Activated T-helper 17 cell treated with anti-CD3 and anti-CD28 coated beads, Interleukin-2, amount 50 U/mL, for 72 hours (primary cell): Measurements from ENCODE around the gene PHAF1. TPM values are rescaled to one million over a fixed set of nuclear protein-coding genes. Genes with fewer than 3 reads are reported as not detected.

Experiments
- ATAC-seq: fragments of 150-1000 bp; cut with Tn5 transposase; replicated peaks from 2 replicates; pipeline ENCODE4 v1.10.0; 2021; ENCODE audit warnings: mild to moderate bottlenecking, moderate library complexity
- H3K27ac Mint-ChIP-seq: one replicate; pipeline ENCODE4 v1.8.0; 2022; ENCODE audit warnings: mixed read lengths
- H3K27me3 Mint-ChIP-seq: one replicate; pipeline ENCODE4 v1.8.0; 2022; ENCODE audit warnings: mixed read lengths
- H3K36me3 Mint-ChIP-seq: one replicate; pipeline ENCODE4 v1.8.0; 2022; ENCODE audit warnings: low read depth, mild to moderate bottlenecking, mixed read lengths
- H3K4me1 Mint-ChIP-seq: one replicate; pipeline ENCODE4 v1.8.0; 2022; ENCODE audit warnings: mixed read lengths
- H3K4me3 Mint-ChIP-seq: one replicate; pipeline ENCODE4 v1.8.0; 2022; ENCODE audit warnings: mild to moderate bottlenecking, mixed read lengths
- H3K9me3 Mint-ChIP-seq: one replicate; pipeline ENCODE4 v1.8.0; 2022; ENCODE audit warnings: mixed read lengths
- total RNA-seq, 2 donors: library from RNA; stranded (reverse); gene quantifications; one replicate each; pipeline ENCODE4 v1.2.3, GENCODE V29; 2022

PHAF1 gene
- total RNA-seq, 2 donors from 2014 or later: 14.8 to 18.0 TPM

DNA sequence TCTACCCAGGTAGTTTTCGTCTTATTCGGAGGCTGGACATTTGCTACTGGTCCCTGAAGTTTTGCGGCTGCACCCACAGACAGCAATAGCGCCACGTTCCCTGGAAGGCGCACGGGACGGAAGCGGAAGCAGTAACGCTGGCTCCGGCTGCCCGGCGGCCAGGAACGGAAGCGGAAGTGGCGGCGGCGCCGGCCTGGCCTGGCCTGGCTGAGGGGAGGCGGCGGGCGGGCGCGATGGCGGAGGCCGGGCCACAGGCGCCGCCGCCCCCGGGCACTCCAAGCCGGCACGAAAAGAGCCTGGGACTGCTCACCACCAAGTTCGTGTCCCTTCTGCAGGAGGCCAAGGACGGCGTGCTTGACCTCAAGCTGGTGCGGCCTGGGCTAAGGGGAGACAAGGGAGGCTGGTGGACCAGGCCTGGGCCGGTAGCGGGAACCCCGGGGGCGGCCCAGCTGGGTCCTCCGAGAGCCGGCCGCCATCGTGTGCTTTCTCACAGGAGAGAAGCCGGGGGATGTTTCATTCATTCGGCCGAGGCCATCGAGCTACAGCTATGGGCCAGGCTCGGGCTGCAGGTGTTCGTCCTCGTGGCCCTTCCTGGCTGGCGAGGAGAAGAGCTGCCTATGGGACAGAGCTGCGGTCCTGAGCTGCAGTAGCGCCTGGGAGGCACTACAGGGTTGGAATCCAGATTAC is 82.4 kb downstream of the PHAF1 start, which contains the start of gene E2F4:
E2F4 (plus strand) TSS at position 161 of the 687 bp plus-strand sequence; CDS start at position 234, 73 bp downstream.
- ATAC-seq: peak; percentile 99
- Mint-ChIP-seq H3K4me3 (peak within 1 kb of the TSS; percentile 85), H3K9me3 (no peaks in the 10 kb centered on the region), H3K27me3 (no peaks in the 10 kb centered on the region), H3K27ac (peak within 1 kb of the TSS; percentile 88), H3K4me1 (peaks cover 27% of the 10 kb centered on the region), H3K36me3 (peaks cover 48% of the 10 kb centered on the region)

DNA sequence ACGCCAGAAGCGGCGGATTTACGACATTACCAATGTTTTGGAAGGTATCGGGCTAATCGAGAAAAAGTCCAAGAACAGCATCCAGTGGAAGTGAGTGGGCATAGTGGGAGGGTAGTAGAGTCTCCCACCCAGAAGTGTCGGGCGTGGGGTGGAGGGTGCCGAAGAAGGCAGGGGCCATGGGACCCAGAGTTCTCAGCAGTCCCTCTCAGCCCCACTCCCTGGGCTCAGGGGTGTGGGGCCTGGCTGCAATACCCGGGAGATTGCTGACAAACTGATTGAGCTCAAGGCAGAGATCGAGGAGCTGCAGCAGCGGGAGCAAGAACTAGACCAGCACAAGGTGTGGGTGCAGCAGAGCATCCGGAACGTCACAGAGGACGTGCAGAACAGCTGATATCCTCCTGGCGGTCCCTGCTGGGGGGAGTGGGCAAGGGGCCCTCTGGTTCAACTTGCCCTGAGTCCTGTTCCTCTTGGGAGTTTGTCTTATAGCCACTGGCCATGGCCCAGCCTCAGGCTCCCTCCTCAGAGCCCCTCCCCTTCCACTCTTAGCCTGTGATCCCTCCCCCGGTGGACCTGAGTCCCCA is 83.1 kb downstream of the PHAF1 start:
- Mint-ChIP-seq H3K27me3 (no peaks in the 10 kb centered on the region), H3K27ac (peak overlapping the region; percentile 88), H3K36me3 (peaks cover 53% of the 10 kb centered on the region), H3K4me3 (peak overlapping the region; percentile 85), H3K4me1 (peaks cover 27% of the 10 kb centered on the region), H3K9me3 (no peaks in the 10 kb centered on the region)
- peak; percentile 13 for ATAC-seq

DNA sequence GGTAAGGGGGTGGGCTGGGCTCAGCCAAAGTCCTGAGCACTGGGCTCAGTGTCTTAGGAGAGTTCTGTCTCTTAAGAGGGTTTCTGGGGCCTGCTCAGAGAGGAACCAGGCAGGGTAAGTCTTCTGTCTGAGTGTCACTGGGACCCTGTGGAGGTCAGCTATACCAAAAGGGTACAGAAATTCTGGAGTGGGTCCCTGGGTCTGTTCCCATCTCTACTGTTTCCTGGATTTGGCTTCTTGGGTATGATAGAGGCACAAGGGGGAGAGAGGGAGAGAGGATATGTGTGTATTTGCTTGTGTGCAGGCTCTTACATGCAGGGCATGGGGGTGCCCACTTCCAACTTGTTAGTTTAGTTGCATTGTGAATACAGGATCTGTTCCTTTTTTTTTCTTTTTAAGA is 83.8 kb downstream of the PHAF1 start:
- ATAC-seq: no peak
- Mint-ChIP-seq H3K4me1 (peaks cover 27% of the 10 kb centered on the region), H3K36me3 (peaks cover 60% of the 10 kb centered on the region)

DNA sequence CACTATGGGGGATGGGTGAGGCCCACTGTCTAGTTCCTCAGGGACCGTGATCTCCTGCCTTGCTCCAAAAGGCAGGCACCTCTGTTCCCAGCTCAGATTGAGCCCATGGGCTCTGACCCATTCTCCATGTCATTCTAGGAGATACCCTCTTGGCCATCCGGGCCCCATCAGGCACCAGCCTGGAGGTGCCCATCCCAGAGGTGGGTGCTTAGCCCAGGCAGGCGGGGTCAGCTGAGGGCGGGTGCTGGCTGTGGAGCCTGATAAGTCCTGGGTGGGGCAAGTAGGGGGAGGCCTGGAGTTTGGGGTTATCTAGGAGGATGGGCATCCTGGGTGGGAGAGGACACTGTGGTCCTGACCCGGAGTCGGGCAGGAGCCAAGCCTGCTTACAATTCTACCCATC is 84.5 kb downstream of the PHAF1 start:
- H3K36me3 Mint-ChIP-seq: peaks cover 62% of the 10 kb centered on the region
- H3K4me3 Mint-ChIP-seq: peak overlapping the region; percentile 85
- ATAC-seq: no peak
- H3K27me3 Mint-ChIP-seq: no peaks in the 10 kb centered on the region
- peak overlapping the region; percentile 88 for H3K27ac Mint-ChIP-seq
- no peaks in the 10 kb centered on the region for H3K9me3 Mint-ChIP-seq
- H3K4me1 Mint-ChIP-seq: peaks cover 27% of the 10 kb centered on the region

More for the DNA sequence above, 83.8 kb downstream of the PHAF1 start:
- Mint-ChIP-seq H3K27me3 (no peaks in the 10 kb centered on the region), H3K27ac (peak overlapping the region; percentile 88), H3K9me3 (no peaks in the 10 kb centered on the region), H3K4me3 (peak overlapping the region; percentile 85)

DNA sequence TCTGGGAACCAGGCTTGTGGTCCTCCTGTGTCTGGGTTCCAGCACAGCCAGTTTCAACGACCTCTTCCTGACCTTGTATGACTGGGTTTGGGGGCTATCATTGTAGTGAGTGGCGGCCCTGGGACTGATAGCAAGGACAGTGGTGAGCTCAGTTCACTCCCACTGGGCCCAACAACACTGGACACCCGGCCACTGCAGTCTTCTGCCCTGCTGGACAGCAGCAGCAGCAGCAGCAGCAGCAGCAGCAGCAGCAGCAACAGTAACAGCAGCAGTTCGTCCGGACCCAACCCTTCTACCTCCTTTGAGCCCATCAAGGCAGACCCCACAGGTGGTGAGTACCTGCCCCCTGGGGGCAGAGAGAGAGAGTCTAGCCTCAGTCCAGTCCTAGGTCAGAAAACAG is 85.9 kb downstream of the PHAF1 start:
- peak overlapping the region; percentile 74 for H3K27ac Mint-ChIP-seq
- H3K4me3 Mint-ChIP-seq: peak overlapping the region; percentile 12
- peaks cover 27% of the 10 kb centered on the region for H3K4me1 Mint-ChIP-seq
- H3K9me3 Mint-ChIP-seq: no peaks in the 10 kb centered on the region
- no peaks in the 10 kb centered on the region for H3K27me3 Mint-ChIP-seq
- peaks cover 74% of the 10 kb centered on the region for H3K36me3 Mint-ChIP-seq
- no peak for ATAC-seq

DNA sequence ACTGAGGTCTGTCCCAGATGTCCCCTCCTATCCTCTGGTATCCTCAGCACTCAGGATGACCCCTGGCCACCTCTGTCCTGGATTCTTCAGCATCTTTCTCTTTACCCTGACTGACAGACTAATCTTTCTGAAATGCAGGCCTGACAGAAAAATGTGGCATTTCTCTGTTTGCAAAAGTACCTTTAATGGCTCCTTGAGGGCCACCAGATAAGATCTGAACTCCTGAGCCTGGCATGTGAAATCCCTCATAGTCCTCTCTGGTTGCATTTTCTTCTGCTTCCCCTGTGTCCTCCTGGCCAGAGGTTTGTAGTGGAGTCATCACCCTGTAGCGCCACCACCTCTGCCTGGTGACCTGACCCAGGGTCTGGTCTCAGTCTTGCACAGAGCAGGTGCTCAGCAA is 87.1 kb downstream of the PHAF1 start:
- Mint-ChIP-seq H3K27ac (peak overlapping the region; percentile 74), H3K9me3 (no peaks in the 10 kb centered on the region), H3K4me3 (peak overlapping the region; percentile 12), H3K36me3 (peaks cover 83% of the 10 kb centered on the region), H3K27me3 (no peaks in the 10 kb centered on the region), H3K4me1 (peaks cover 20% of the 10 kb centered on the region)
- ATAC-seq: no peak

DNA sequence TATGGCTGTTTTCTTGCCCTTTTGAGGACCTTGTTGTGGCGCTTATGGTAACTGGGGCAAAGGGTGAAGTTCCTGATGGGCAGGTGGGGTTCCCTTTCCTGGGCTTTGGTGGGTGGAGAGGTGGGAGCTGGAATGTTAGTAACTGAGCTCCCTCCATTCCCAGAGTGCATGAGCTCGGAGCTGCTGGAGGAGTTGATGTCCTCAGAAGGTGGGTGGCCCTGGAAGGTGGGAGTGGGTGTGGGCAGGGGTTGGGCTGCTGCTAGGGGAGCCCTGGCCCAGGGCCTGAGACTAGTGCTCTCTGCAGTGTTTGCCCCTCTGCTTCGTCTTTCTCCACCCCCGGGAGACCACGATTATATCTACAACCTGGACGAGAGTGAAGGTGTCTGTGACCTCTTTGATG is 88.0 kb downstream of the PHAF1 start:
- Mint-ChIP-seq H3K27me3 (no peaks in the 10 kb centered on the region), H3K4me3 (no peak overlapping the region), H3K9me3 (no peaks in the 10 kb centered on the region), H3K4me1 (peaks cover 20% of the 10 kb centered on the region), H3K36me3 (peaks cover 87% of the 10 kb centered on the region), H3K27ac (peak overlapping the region; percentile 36)
- ATAC-seq: no peak

Other genes starting within 250 kb of the PHAF1 start
- gene PDP2, start 229.4 kb upstream of the PHAF1 start, total RNA-seq: 10 to 100 TPM; 33.5 to 76.6 TPM
- gene CDH16, start 191.1 kb upstream of the PHAF1 start, total RNA-seq: not detected
- 1 to 10 TPM; 2.1 to 6.5 TPM for gene RRAD, start 184.4 kb upstream of the PHAF1 start, total RNA-seq
- gene CIAO2B, start 175.5 kb upstream of the PHAF1 start, total RNA-seq: 100 to 1,000 TPM; 153 to 167 TPM
- 10 to 100 TPM; 31.2 to 31.5 TPM for gene CES2, start 174.4 kb upstream of the PHAF1 start, total RNA-seq
- 1 to 10 TPM; 2.6 to 4.2 TPM for gene CES3, start 148.7 kb upstream of the PHAF1 start, total RNA-seq
- 10 to 100 TPM; 18.3 to 43.5 TPM for gene CES4A, start 121.4 kb upstream of the PHAF1 start, total RNA-seq
- 100 to 1,000 TPM; 115 to 214 TPM for gene CBFB, start 80.8 kb upstream of the PHAF1 start, total RNA-seq
- gene B3GNT9, start 41.1 kb downstream of the PHAF1 start, total RNA-seq: 10 to 100 TPM in 1 of 2 donors, 1 to 10 TPM in 1; 8.3 to 12.3 TPM
- gene TRADD, start 50.0 kb downstream of the PHAF1 start, total RNA-seq: 10 to 100 TPM; 36.3 to 65.9 TPM
- 100 to 1,000 TPM in 1 of 2 donors, 10 to 100 TPM in 1; 33.1 to 108 TPM for gene FBXL8, start 50.0 kb downstream of the PHAF1 start, total RNA-seq
- gene HSF4, start 54.8 kb downstream of the PHAF1 start, total RNA-seq: 100 to 1,000 TPM in 1 of 2 donors, 10 to 100 TPM in 1; 71.3 to 325 TPM
- 100 to 1,000 TPM in 1 of 2 donors, 10 to 100 TPM in 1; 30.0 to 194 TPM for gene NOL3, start 60.6 kb downstream of the PHAF1 start, total RNA-seq
- 100 to 1,000 TPM in 1 of 2 donors, 10 to 100 TPM in 1; 47.0 to 118 TPM for gene MATCAP1, start 74.0 kb downstream of the PHAF1 start, total RNA-seq
- 1 to 10 TPM in 1 of 2 donors, under 1 TPM in 1; 0.37 to 1.5 TPM for gene EXOC3L1, start 80.2 kb downstream of the PHAF1 start, total RNA-seq
- 100 to 1,000 TPM in 1 of 2 donors, 10 to 100 TPM in 1; 90.0 to 141 TPM for gene E2F4, start 82.2 kb downstream of the PHAF1 start, total RNA-seq
- 1 to 10 TPM; 6.6 to 7.1 TPM for gene ELMO3, start 89.2 kb downstream of the PHAF1 start, total RNA-seq
- gene TMEM208, start 117.2 kb downstream of the PHAF1 start, total RNA-seq: 10 to 100 TPM; 31.7 to 39.5 TPM
- 100 to 1,000 TPM; 104 to 145 TPM for gene FHOD1, start 137.5 kb downstream of the PHAF1 start, total RNA-seq
- gene SLC9A5, start 139.0 kb downstream of the PHAF1 start, total RNA-seq: 10 to 100 TPM in 1 of 2 donors, 1 to 10 TPM in 1; 3.5 to 15.7 TPM
- 10 to 100 TPM in 1 of 2 donors, 1 to 10 TPM in 1; 6.4 to 29.0 TPM for gene PLEKHG4, start 169.6 kb downstream of the PHAF1 start, total RNA-seq
- gene KCTD19, start 216.8 kb downstream of the PHAF1 start, total RNA-seq: 1 to 10 TPM in 1 of 2 donors, under 1 TPM in 1; 0.50 to 4.4 TPM
- gene LRRC36, start 216.9 kb downstream of the PHAF1 start, total RNA-seq: 1 to 10 TPM in 1 of 2 donors, not detected in 1; 1.6 TPM